K562 (cell line): ENCODE results near the gene GPRIN2. TPM values are rescaled to one million over a fixed set of nuclear protein-coding genes. Genes with fewer than 3 reads are reported as not detected.

Experiments used
- DLX4 ChIP-seq: fragments of 250-450 bp; sonication (Bioruptor Pico); IDR thresholded peaks from 2 replicates; pipeline ENCODE4 v1.6.1; 2021; ENCODE audit warnings: mild to moderate bottlenecking
- ESRRA ChIP-seq: fragments of 450-650 bp; IDR thresholded peaks from 2 replicates; pipeline ENCODE4 v1.6.1; 2014; ENCODE audit warnings: low read depth, mild to moderate bottlenecking, moderate library complexity, borderline replicate concordance
- FOXJ2 ChIP-seq: fragments of 200-800 bp; sonication (Bioruptor generic); IDR thresholded peaks from 2 replicates; pipeline ENCODE4 v1.6.1; 2016; ENCODE audit warnings: missing genetic modification characterization, missing compliant biosample characterization
- GTF3C2 ChIP-seq: IDR thresholded peaks from 3 replicates; pipeline ENCODE4 v1.6.1; 2011; ENCODE audit warnings: borderline replicate concordance, mild to moderate bottlenecking, moderate library complexity; ENCODE audit not compliant: insufficient read length; ENCODE audit errors: extremely low read depth
- HBP1 ChIP-seq: fragments of 450-650 bp; formaldehyde crosslinking; IDR thresholded peaks from 2 replicates; pipeline ENCODE4 v1.4.0; 2022; ENCODE audit warnings: missing genetic modification characterization
- KDM1A ChIP-seq, 2 experiments: fragments of 450-650 bp; IDR thresholded peaks; 2 replicates each; pipeline ENCODE4 v1.6.1; 2016; ENCODE audit warnings: mild to moderate bottlenecking in 2 of 2
- MXI1 ChIP-seq: IDR thresholded peaks from 2 replicates; pipeline ENCODE4 v1.6.1; 2011; ENCODE audit warnings: low read depth, mild to moderate bottlenecking, improper control_type of control experiment, low read length
- NFRKB ChIP-seq: fragments of 450-650 bp; IDR thresholded peaks from 2 replicates; pipeline ENCODE4 v1.6.1; 2016; ENCODE audit warnings: low read depth
- RB1 ChIP-seq: fragments of 450-650 bp; IDR thresholded peaks from 2 replicates; pipeline ENCODE4 v1.6.1; 2017; ENCODE audit warnings: low read depth, mild to moderate bottlenecking
- TAF1 ChIP-seq: IDR thresholded peaks from 2 replicates; pipeline ENCODE4 v1.6.1; 2011; ENCODE audit warnings: mild to moderate bottlenecking, low read length, moderate library complexity; ENCODE audit not compliant: insufficient read depth, control insufficient read depth, severe bottlenecking; ENCODE audit errors: extremely low read depth
- THRAP3 ChIP-seq: fragments of 450-650 bp; IDR thresholded peaks from 2 replicates; pipeline ENCODE4 v1.6.1; 2016; ENCODE audit warnings: mild to moderate bottlenecking, inconsistent platforms, borderline replicate concordance
- ZBTB43 ChIP-seq: sonication (generic); formaldehyde crosslinking; IDR thresholded peaks from 2 replicates; pipeline ENCODE4 v1.8.0; 2023; ENCODE audit warnings: mild to moderate bottlenecking, missing genetic modification reagents
- ZBTB9 ChIP-seq: fragments of 450-650 bp; formaldehyde crosslinking; IDR thresholded peaks from 2 replicates; pipeline ENCODE4 v1.4.0; 2020; ENCODE audit warnings: mild to moderate bottlenecking, moderate library complexity
- ZNF764 ChIP-seq: fragments of 250-450 bp; sonication (Bioruptor Pico); IDR thresholded peaks from 2 replicates; pipeline ENCODE4 v1.4.0; 2020; ENCODE audit warnings: low read depth, mild to moderate bottlenecking, moderate library complexity
- polyA plus RNA-seq, 8 experiments: library from polyadenylated mRNA; depleted of rRNA in 4 of 8; stranded (reverse) in 5 of 8; unstranded in 3 of 8; fragments of >200 nt; fragmentation: Nextera tagmentation in 2 of 8; fragmentation: Illumina TruSeq in 1 of 8; extraction: Ambion mirVana in 2 of 8; extraction: Trizol in 1 of 8; gene quantifications; 2 replicates each; pipeline versions ENCODE4 v1.2.1 to v1.2.3, GENCODE V29; 2011 to 2014; ENCODE audit warnings: inconsistent platforms in 1 of 8, missing spikeins in 1 of 8
- total RNA-seq, 7 experiments: library from RNA; depleted of rRNA in 6 of 7; stranded (reverse); fragments of >200 nt in 6 of 7; fragmentation: Illumina TruSeq in 2 of 7; extraction: Trizol in 2 of 7; gene quantifications; 2 replicates each; pipeline versions ENCODE4 v1.2.1 to v1.2.3, GENCODE V29; 2011 to 2021; ENCODE audit warnings: low replicate concordance in 1 of 7
- TF ChIP-seq, protein P1 (sequence below), 2 experiments: fragments of 450-650 bp; IDR thresholded peaks; 2 replicates each; pipeline ENCODE4 v1.6.1; 2016

Gene GPRIN2
- total and polyA plus RNA-seq, 9 of the 15 experiments (the other 6 are each of a cell fraction or from before 2014, with no cell fraction given) = not detected

- no peak for TF ChIP-seq ZNF764 (CRISPR knock-in tag)
- 0 out of 2 replicates have a peak, but pooled peaks have one; percentile 30 for TF ChIP-seq NFRKB
- TF ChIP-seq TAF1 = no peak
- no peak for TF ChIP-seq FOXJ2 (tag)
- TF ChIP-seq GTF3C2 = no peak
- no peak for TF ChIP-seq ESRRA
- no peak for TF ChIP-seq RB1
- no peak for TF ChIP-seq DLX4
- TF ChIP-seq KDM1A (IDR thresholded peaks at IDR 0.05) = no peak
- no peak for TF ChIP-seq MXI1
- TF ChIP-seq ZBTB9 (CRISPR knock-in tag) = no peak
- no peak for TF ChIP-seq ZBTB43 (CRISPR knock-in tag)
- no peak; the same call in 1 of the 2 replicates for TF ChIP-seq THRAP3
- peak; percentile 69 for TF ChIP-seq HBP1 (CRISPR knock-in tag)
- TF ChIP-seq, protein P1, sequence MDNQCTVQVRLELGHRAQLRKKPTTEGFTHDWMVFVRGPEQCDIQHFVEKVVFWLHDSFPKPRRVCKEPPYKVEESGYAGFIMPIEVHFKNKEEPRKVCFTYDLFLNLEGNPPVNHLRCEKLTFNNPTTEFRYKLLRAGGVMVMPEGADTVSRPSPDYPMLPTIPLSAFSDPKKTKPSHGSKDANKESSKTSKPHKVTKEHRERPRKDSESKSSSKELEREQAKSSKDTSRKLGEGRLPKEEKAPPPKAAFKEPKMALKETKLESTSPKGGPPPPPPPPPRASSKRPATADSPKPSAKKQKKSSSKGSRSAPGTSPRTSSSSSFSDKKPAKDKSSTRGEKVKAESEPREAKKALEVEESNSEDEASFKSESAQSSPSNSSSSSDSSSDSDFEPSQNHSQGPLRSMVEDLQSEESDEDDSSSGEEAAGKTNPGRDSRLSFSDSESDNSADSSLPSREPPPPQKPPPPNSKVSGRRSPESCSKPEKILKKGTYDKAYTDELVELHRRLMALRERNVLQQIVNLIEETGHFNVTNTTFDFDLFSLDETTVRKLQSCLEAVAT (IDR thresholded peaks at IDR 0.05) = peak; percentile 50 to 67; a peak in 2 of 4 replicates
Observed at GRCh38 chr10:46525177-46525823, 31.2 kb downstream of the GPRIN2 start (continued).
